Activated B cell treated with CpG ODN at 0.5 μM for 24 hours (primary cell): ENCODE data around the gene FLOT1. TPM values are rescaled to one million over a fixed set of nuclear protein-coding genes. Genes with fewer than 3 reads are reported as not detected.
A peak's percentile ranks its signal among the peaks of the same experiment; 100 is the strongest.

ENCODE experiments used
- ATAC-seq: fragments of 200-7000 bp; cut with Tn5 transposase; one replicate; pipeline ENCODE4 v1.10.0; 2021; ENCODE audit warnings: low read depth, mild to moderate bottlenecking, moderate library complexity
- CTCF ChIA-PET: fragments of 350-600 bp; sonication (Branson Sonifier 250); formaldehyde crosslinking; loops from one replicate; lab custom pipeline; 2021; ENCODE audit warnings: antibody characterized with exemption; lab: Charles Lee
- POLR2A ChIA-PET: fragments of 350-600 bp; sonication (Branson Sonifier 250); formaldehyde crosslinking; loops from one replicate; lab custom pipeline; 2021; ENCODE audit warnings: antibody characterized with exemption; lab: Charles Lee
- DNase-seq: peaks from one replicate; pipeline ENCODE4 v3.0.0; 2022
- H3K27ac Mint-ChIP-seq: one replicate; pipeline ENCODE4 v1.8.0; 2020; ENCODE audit warnings: mixed read lengths
- H3K27me3 Mint-ChIP-seq: one replicate; pipeline ENCODE4 v1.8.0; 2021; ENCODE audit warnings: mixed read lengths
- H3K36me3 Mint-ChIP-seq: one replicate; pipeline ENCODE4 v1.8.0; 2021; ENCODE audit warnings: low read depth, mixed read lengths
- H3K4me1 Mint-ChIP-seq: one replicate; pipeline ENCODE4 v1.8.0; 2021; ENCODE audit warnings: mixed read lengths
- H3K4me3 Mint-ChIP-seq: one replicate; pipeline ENCODE4 v1.8.0; 2020; ENCODE audit warnings: mild to moderate bottlenecking, mixed read lengths
- H3K9me3 Mint-ChIP-seq: one replicate; pipeline ENCODE4 v1.8.0; 2020; ENCODE audit warnings: mixed read lengths
- CTCF ChIP-seq: fragments of 200-600 bp; IDR thresholded peaks from one replicate; pipeline ENCODE4 v1.8.0; 2022; ENCODE audit warnings: antibody characterized with exemption, mild to moderate bottlenecking
- intact Hi-C: fragments of 100-400 bp; cut with micrococcal nuclease; formaldehyde crosslinking; loops from one replicate; pipeline ENCODE4 v1.15.1; 2024
- total RNA-seq: library from RNA; stranded (reverse); gene quantifications from 2 replicates; pipeline ENCODE4 v1.2.3, GENCODE V29; 2022

Gene FLOT1
- total RNA-seq, 1 donor from 2014 or later = 52.0 TPM

DNA sequence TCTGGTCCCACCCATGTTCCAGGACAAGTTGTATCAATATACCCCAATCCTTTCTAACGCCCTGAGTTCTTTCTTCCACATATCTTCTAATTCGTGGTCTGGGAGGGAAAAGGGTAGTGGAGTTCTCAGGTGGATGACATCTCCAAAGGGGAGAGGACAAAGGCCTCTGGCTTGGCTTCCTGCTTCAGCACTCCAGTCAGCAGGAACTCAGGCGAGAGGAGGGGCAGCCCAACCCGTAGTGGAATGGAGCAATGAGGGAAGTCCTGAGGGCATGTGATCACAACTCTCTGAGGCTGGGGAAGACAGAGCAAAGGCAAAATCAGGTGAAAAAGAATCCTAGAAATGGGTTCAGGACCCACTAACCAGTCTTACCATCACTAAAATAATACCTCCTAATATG, 42.1 kb downstream of the FLOT1 start:
- H3K9me3 Mint-ChIP-seq = no peaks in the 10 kb centered on the region
- H3K27ac Mint-ChIP-seq = no peak overlapping the region
- H3K4me1 Mint-ChIP-seq = no peaks in the 10 kb centered on the region
- ATAC-seq = no peak
- ChIA-PET CTCF (no interaction called here), POLR2A (interaction anchor here (1.0 kb wide), 1 partner anchor 17 kb away, joined by 3 read pairs; the partner anchor contains the start of gene MDC1)
- DNase-seq = no peak
- H3K36me3 Mint-ChIP-seq = peaks cover 43% of the 10 kb centered on the region
- no peaks in the 10 kb centered on the region for H3K27me3 Mint-ChIP-seq
- TF ChIP-seq CTCF = no peak
- no peak overlapping the region for H3K4me3 Mint-ChIP-seq
- intact Hi-C loops = no loop called here

DNA sequence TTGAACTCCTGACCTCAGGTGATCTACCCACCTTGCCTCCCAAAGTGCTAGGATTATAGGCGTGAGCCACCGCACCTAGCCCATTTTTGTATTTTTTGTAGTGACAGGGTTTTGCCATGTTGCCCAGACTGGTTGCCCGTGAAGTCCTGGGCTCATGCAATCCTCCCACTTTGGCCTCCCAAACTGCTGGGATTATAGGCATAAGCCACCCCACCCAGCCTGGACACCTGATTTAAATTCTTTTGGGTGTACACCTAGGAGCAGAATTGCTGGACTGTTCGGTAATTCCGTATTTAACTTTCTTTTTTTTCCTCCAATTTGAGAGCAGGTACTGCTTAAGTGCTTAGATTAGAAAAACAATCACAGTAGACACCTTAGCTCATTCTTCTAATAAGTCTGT, 46.1 kb downstream of the FLOT1 start:
- CTCF ChIA-PET = no interaction called here
- H3K27me3 Mint-ChIP-seq = no peaks in the 10 kb centered on the region

GRCh38 chr6:30691208-30691847, 51.2 kb downstream of the FLOT1 start:
- no peaks in the 10 kb centered on the region for H3K27me3 Mint-ChIP-seq
- POLR2A ChIA-PET = interaction anchor here (0.7 to 8.2 kb wide), 4 partner anchors 9 to 197 kb away, joined by 3 to 262 read pairs (median 10); partner anchors contain the start of genes MDC1 and TUBB
- CTCF ChIA-PET = interaction anchor here (1.1 to 6.1 kb wide), 6 partner anchors 11 to 120 kb away, joined by 3 to 58 read pairs (median 6); partner anchors contain the start of gene ABCF1
- DNase-seq (no peak), ATAC-seq (no peak)
- peak overlapping the region; percentile 92 for H3K4me3 Mint-ChIP-seq
- H3K27ac Mint-ChIP-seq = peak overlapping the region; percentile 84
- H3K9me3 Mint-ChIP-seq = no peaks in the 10 kb centered on the region
- intact Hi-C loops = no loop called here
- TF ChIP-seq CTCF = no peak
- peaks cover 49% of the 10 kb centered on the region for H3K4me1 Mint-ChIP-seq
- H3K36me3 Mint-ChIP-seq = peaks cover 7% of the 10 kb centered on the region

More for the DNA sequence above, 46.1 kb downstream of the FLOT1 start:
- POLR2A ChIA-PET = interaction anchor here (1.0 kb wide), 1 partner anchor 19 kb away, joined by 5 read pairs; no protein-coding TSS in a partner anchor
- Mint-ChIP-seq H3K36me3 (peaks cover 10% of the 10 kb centered on the region), H3K4me3 (no peak overlapping the region), H3K4me1 (peaks cover 7% of the 10 kb centered on the region), H3K9me3 (no peaks in the 10 kb centered on the region), H3K27ac (no peak overlapping the region)
- no peak for ATAC-seq
- intact Hi-C loops = no loop called here
- TF ChIP-seq CTCF = no peak
- no peak for DNase-seq

DNA sequence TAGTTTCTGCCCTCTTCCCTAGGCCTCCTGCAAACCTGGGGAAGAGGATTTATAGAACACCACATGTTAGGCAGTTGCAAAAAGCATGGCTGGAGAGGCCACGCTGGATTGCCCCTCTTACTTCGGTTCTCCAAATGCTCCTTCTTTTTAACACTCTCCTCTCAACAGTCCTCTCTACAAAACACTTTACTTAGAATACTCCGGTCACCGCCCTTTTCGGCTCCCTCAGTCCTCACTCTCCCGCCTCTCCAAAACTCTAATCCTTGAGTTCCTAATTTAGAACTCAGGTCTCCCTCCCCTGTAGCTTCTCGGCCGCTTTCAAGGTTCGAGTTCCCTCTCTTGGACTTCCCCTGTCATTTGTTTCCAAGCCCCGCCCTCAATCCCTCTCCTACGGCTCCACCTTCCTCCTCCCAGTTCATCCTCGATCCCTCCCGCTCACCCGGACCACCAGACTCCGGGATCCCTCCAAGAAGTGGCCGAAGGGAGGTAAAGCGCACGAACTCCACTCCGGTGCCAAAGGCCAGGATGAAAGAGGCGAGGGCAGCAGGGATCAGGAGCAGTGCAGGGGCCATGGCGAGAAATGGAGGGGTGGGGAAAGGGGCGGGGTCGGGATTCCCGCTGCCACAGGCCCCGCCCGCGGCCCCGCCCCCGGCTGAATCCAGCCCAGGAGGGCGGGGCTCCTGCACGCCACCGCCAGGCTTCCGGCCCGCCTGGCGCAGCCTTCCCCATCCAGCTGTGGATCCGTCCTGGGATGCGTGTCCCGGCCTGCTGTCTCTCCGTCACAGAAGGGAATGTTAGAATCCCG, 51.9 kb downstream of the FLOT1 start, which contains the start of gene NRM:
Gene NRM (minus strand): TSS at position 582 of the 805 bp plus-strand sequence. CDS start 10 bp downstream, at position 572.
- ATAC-seq (peak; percentile 25), DNase-seq (peak; percentile 74)
- H3K36me3 Mint-ChIP-seq = peaks cover 13% of the 10 kb centered on the region
- peak within 1 kb of the TSS; percentile 99 for H3K27ac Mint-ChIP-seq
- intact Hi-C loops = loop anchor here (1.0 kb wide), 1 partner anchor 13 kb away; no protein-coding TSS in a partner anchor
- peak within 1 kb of the TSS; percentile 92 for H3K4me3 Mint-ChIP-seq
- no peak for TF ChIP-seq CTCF
- H3K27me3 Mint-ChIP-seq = no peaks in the 10 kb centered on the region
- no peaks in the 10 kb centered on the region for H3K9me3 Mint-ChIP-seq
- peaks cover 53% of the 10 kb centered on the region for H3K4me1 Mint-ChIP-seq
- CTCF ChIA-PET = interaction anchor here (1.1 to 6.1 kb wide), 4 partner anchors 11 to 40 kb away, joined by 3 to 58 read pairs (median 18); no protein-coding TSS in a partner anchor
- POLR2A ChIA-PET = interaction anchor here (1.0 to 8.2 kb wide), 5 partner anchors 8 to 75 kb away, joined by 3 to 262 read pairs (median 5); partner anchors contain the start of genes MDC1 and TUBB
